PC-3 (cell line): ENCODE results near the gene HS2ST1. TPM values are rescaled to one million over a fixed set of nuclear protein-coding genes. Genes with fewer than 3 reads are reported as not detected.

Experiments used
- ATAC-seq: fragments of 200-7000 bp; cut with Tn5 transposase; 2 replicates; pipeline ENCODE4 v1.9.1; 2020; ENCODE audit warnings: mild to moderate bottlenecking, moderate library complexity
- BruUV-seq: library from RNA; stranded (reverse); fragments of 400-500 nt; replicated peaks from 2 replicates; lab custom pipeline; 2021; lab: Mats Ljungman, UMichigan
- CTCF ChIA-PET: fragments of 300-600 bp; sonication (Branson Sonifier 250); formaldehyde crosslinking; loops from one replicate; lab custom pipeline; 2022; ENCODE audit warnings: antibody characterized with exemption; lab: Charles Lee
- POLR2A ChIA-PET: fragments of 300-600 bp; sonication (Branson Sonifier 250); formaldehyde crosslinking; loops from one replicate; lab custom pipeline; 2022; ENCODE audit warnings: antibody characterized with exemption; ENCODE audit not compliant: unreplicated experiment; lab: Charles Lee
- DNase-seq: peaks from one replicate; pipeline ENCODE4 v3.0.0-alpha.2; 2015
- H2AFZ ChIP-seq: fragments of 300-600 bp; sonication (generic); 2 replicates; pipeline ENCODE4 v1.6.0; 2016; ENCODE audit warnings: antibody characterized with exemption, low read length
- H3F3A ChIP-seq: fragments of 300-600 bp; sonication (generic); one replicate; pipeline ENCODE4 v1.6.0; 2017; ENCODE audit warnings: antibody characterized with exemption, low read length, control low read depth, mild to moderate bottlenecking; ENCODE audit not compliant: unreplicated experiment
- H3K27ac ChIP-seq: fragments of 300-600 bp; sonication (generic); 2 replicates; pipeline ENCODE4 v1.5.1; 2016; ENCODE audit warnings: mild to moderate bottlenecking, low read length
- H3K27me3 ChIP-seq: fragments of 300-600 bp; sonication (generic); 2 replicates; pipeline ENCODE4 v1.6.1; 2016; ENCODE audit warnings: low read length, mixed read lengths
- H3K36me3 ChIP-seq: fragments of 300-600 bp; sonication (generic); 2 replicates; pipeline ENCODE4 v1.6.1; 2016; ENCODE audit warnings: low read depth, mixed run types, low read length, mixed read lengths
- H3K4me1 ChIP-seq: fragments of 300-600 bp; sonication (generic); 2 replicates; pipeline ENCODE4 v1.5.1; 2016; ENCODE audit warnings: low read length; ENCODE audit not compliant: insufficient read depth
- H3K4me2 ChIP-seq: fragments of 300-600 bp; sonication (generic); 2 replicates; pipeline ENCODE4 v1.6.0; 2016; ENCODE audit warnings: low read length
- H3K4me3 ChIP-seq: fragments of 300-600 bp; sonication (generic); 2 replicates; pipeline ENCODE4 v1.5.1; 2016; ENCODE audit warnings: mild to moderate bottlenecking, low read length, mixed read lengths
- H3K79me2 ChIP-seq: fragments of 300-600 bp; sonication (generic); 2 replicates; pipeline ENCODE4 v1.6.1; 2017; ENCODE audit warnings: low read length, mixed read lengths
- H3K9ac ChIP-seq: fragments of 300-600 bp; sonication (generic); 2 replicates; pipeline ENCODE4 v1.6.0; 2016; ENCODE audit warnings: mild to moderate bottlenecking, low read length
- H3K9me2 ChIP-seq: fragments of 300-600 bp; sonication (generic); replicated peaks from 2 replicates; pipeline ENCODE4 v1.6.1; 2016; ENCODE audit warnings: mixed run types, low read length, mixed read lengths
- H3K9me3 ChIP-seq: fragments of 300-600 bp; sonication (generic); 2 replicates; pipeline ENCODE4 v1.6.1; 2016; ENCODE audit warnings: low read length, mixed read lengths
- H4K20me1 ChIP-seq: fragments of 300-600 bp; sonication (generic); 2 replicates; pipeline ENCODE4 v1.6.1; 2016; ENCODE audit warnings: low read length, mixed read lengths
- EZH2 ChIP-seq: fragments of 300-600 bp; sonication (generic); IDR thresholded peaks from one replicate; pipeline ENCODE4 v1.6.1; 2017; ENCODE audit warnings: antibody characterized with exemption, mild to moderate bottlenecking, low read length; ENCODE audit not compliant: unreplicated experiment
- EZH2phosphoT487 ChIP-seq: fragments of 300-600 bp; sonication (generic); IDR thresholded peaks from 2 replicates; pipeline ENCODE4 v1.6.1; 2018; ENCODE audit warnings: mild to moderate bottlenecking, antibody characterized with exemption, low read length, borderline replicate concordance
- intact Hi-C: fragments of 100-400 bp; cut with micrococcal nuclease; formaldehyde crosslinking; loops from 2 replicates; pipeline ENCODE4 v1.9.0; 2023
- total RNA-seq: library from RNA; depleted of rRNA; stranded (reverse); fragments of >200 nt; gene quantifications from 2 replicates; pipeline ENCODE4 v1.2.3, GENCODE V29; 2014
- TF ChIP-seq, protein P1 (sequence below): fragments of 300-600 bp; sonication (generic); conservative IDR thresholded peaks from 2 replicates; pipeline ENCODE4 v1.5.1; 2017; ENCODE audit warnings: antibody characterized with exemption, low read depth, mild to moderate bottlenecking, low read length

HS2ST1 gene
- total RNA-seq, 1 experiment from 2014 or later = 15.3 TPM

DNA sequence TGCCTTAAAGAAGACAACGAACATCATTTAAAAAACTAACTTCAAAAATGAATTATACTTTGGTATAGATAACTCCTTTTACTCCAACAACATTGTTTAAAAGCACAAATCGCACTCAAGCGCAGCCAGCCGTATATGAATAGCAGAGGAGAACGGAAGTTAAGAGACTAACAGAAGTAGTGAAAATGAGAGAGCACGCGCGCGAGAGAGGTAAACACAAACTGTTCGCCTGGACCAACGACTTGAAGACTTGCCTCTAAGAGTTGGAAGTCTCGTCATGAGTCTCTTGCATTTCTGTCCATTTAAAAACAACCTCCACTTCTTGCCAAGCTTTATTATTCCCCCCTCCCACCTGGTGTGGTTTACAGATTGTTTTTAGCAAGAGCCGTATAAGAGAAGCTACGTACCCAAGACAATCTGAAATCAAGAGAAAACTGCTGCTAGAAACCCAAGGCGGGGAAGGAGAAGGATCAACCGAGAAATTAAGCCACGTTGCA, 988 bp upstream of the HS2ST1 start:
- H3K9ac ChIP-seq = peak overlapping the region; percentile 94
- H3K27me3 ChIP-seq = no peaks in the 10 kb centered on the region
- H3K36me3 ChIP-seq = peaks cover 7% of the 10 kb centered on the region; the same call in 1 of the 2 replicates
- H3F3A ChIP-seq = no peaks in the 10 kb centered on the region
- no peak for TF ChIP-seq EZH2
- TF ChIP-seq EZH2phosphoT487 = no peak
- TF ChIP-seq, protein P1, sequence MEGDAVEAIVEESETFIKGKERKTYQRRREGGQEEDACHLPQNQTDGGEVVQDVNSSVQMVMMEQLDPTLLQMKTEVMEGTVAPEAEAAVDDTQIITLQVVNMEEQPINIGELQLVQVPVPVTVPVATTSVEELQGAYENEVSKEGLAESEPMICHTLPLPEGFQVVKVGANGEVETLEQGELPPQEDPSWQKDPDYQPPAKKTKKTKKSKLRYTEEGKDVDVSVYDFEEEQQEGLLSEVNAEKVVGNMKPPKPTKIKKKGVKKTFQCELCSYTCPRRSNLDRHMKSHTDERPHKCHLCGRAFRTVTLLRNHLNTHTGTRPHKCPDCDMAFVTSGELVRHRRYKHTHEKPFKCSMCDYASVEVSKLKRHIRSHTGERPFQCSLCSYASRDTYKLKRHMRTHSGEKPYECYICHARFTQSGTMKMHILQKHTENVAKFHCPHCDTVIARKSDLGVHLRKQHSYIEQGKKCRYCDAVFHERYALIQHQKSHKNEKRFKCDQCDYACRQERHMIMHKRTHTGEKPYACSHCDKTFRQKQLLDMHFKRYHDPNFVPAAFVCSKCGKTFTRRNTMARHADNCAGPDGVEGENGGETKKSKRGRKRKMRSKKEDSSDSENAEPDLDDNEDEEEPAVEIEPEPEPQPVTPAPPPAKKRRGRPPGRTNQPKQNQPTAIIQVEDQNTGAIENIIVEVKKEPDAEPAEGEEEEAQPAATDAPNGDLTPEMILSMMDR = no peak
- H3K27ac ChIP-seq = peak overlapping the region; percentile 68
- ChIA-PET POLR2A (no interaction called here), CTCF (no interaction called here)
- H3K9me2 ChIP-seq = no peaks in the 10 kb centered on the region
- H2AFZ ChIP-seq = peak overlapping the region; percentile 81
- intact Hi-C loops = loop anchor here (5.0 to 10.0 kb wide), 2 partner anchors 41 to 209 kb away; partner anchors contain the start of gene SH3GLB1
- DNase-seq (peak; percentile 34), ATAC-seq (0 out of 2 replicates have a peak, but pooled peaks have one; percentile 4)
- BruUV-seq = TSS peak; percentile 74
- H3K4me1 ChIP-seq = peaks cover 17% of the 10 kb centered on the region
- no peaks in the 10 kb centered on the region for H3K9me3 ChIP-seq
- peak overlapping the region; percentile 90 for H3K4me2 ChIP-seq
- H4K20me1 ChIP-seq = peaks cover 34% of the 10 kb centered on the region
- peaks cover 92% of the 10 kb centered on the region for H3K79me2 ChIP-seq
- H3K4me3 ChIP-seq = peak overlapping the region; percentile 98

DNA sequence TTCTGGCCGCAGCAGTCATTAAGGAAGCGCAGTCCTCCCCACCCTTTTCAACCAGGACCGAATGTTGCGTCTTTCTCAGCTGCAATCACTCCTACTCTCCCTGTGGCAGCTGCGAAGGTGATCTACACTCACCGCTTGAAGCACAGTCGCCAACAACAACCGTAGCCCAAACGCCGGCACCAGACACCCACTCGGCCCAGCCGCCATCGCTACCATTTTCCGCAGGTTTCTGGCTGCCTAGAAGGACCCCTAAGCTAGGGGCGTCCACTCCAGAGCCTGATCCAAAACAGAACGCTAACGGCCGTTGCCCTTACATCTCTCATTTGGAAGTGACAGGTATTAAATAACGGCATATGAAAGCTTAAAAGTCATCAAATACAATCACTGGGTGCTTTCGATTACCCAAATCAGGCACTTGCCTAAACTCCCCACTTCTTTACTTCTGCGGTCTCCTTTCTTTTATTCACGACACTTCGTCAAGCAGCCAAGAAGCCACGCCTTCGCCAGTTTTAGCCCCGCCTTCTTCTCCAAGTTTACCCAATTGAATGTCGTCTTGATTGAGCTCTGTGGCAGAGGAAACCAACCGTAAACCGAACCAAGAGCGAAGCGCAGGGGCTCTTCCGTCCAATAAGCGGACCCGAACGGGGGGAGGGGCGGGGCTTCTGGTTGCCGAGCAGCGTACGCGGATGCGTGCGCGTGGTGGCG, 387 bp upstream of the HS2ST1 start, which contains the start of gene SELENOF:
SELENOF (minus strand) TSS at position 231 of the 705 bp plus-strand sequence; CDS start at position 216, 15 bp downstream.
- Histone ChIP-seq H3K27me3 (no peaks in the 10 kb centered on the region), H3K9me3 (no peaks in the 10 kb centered on the region), H3K79me2 (peaks cover 86% of the 10 kb centered on the region), H3K9me2 (no peaks in the 10 kb centered on the region), H3K27ac (peak within 1 kb of the TSS; percentile 68), H3K4me3 (peak within 1 kb of the TSS; percentile 99), H3K9ac (peak within 1 kb of the TSS; percentile 94), H3F3A (no peaks in the 10 kb centered on the region), H3K4me1 (peaks cover 17% of the 10 kb centered on the region), H4K20me1 (peaks cover 28% of the 10 kb centered on the region), H2AFZ (peak within 1 kb of the TSS; percentile 98), H3K4me2 (peak within 1 kb of the TSS; percentile 96), H3K36me3 (peaks cover 4% of the 10 kb centered on the region; the same call in 1 of the 2 replicates)
- CTCF ChIA-PET = interaction anchor here (0.5 to 2.3 kb wide), 5 partner anchors 51 to 412 kb away, joined by 3 to 8 read pairs (median 3); partner anchors contain the start of gene SH3GLB1
- TF ChIP-seq EZH2phosphoT487 (no peak), EZH2 (no peak)
- TF ChIP-seq, protein P1 = no peak
- ATAC-seq (peak; percentile 83), DNase-seq (peak; percentile 100)
- POLR2A ChIA-PET = interaction anchor here (0.5 to 0.8 kb wide), 3 partner anchors 21 to 171 kb away, joined by 3 to 33 read pairs (median 4); no protein-coding TSS in a partner anchor
- intact Hi-C loops = loop anchor here (2.0 to 10.0 kb wide), 4 partner anchors 42 to 209 kb away; partner anchors contain the start of gene SH3GLB1
- no TSS peak for BruUV-seq
